Panc1 (cell line): Measurements from ENCODE around the gene DCUN1D1.

Source experiments
- REST ChIP-seq, 2 experiments: IDR thresholded peaks; 2 replicates each; pipeline ENCODE4 v1.6.1; 2011 to 2012; ENCODE audit warnings: low read depth in 2 of 2, control low read depth in 1 of 2, low read length in 1 of 2, mild to moderate bottlenecking in 1 of 2, moderate library complexity in 1 of 2; ENCODE audit not compliant: insufficient read depth in 1 of 2
- TCF7L2 ChIP-seq: IDR thresholded peaks from 2 replicates; pipeline ENCODE4 v1.6.1; 2011; ENCODE audit warnings: mild to moderate bottlenecking, low read depth, low read length, inconsistent platforms
- TF ChIP-seq, protein P1 (sequence below): fragments of 450-650 bp; IDR thresholded peaks from 2 replicates; pipeline ENCODE4 v1.5.1; 2017; ENCODE audit warnings: mild to moderate bottlenecking

DNA sequence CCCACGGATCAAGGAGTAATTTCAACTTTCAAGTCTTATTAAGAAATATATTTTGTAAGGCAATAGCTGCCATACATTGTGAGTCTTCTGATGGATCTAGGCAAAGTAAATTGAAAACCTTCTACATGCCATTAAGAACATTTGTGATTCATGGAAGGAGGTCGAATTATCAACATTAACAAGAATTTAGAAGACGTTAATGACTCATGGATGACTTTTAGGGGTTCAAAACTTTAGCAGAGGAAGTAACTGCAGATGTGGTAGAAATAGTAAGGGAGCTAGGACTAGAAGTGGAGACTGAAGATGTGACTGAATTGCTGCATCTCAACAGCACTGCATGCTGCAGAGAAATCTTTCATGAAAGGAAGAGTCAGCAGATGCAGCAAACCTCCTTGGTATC is 48.1 kb upstream of the DCUN1D1 start:
- TF ChIP-seq, protein P1, sequence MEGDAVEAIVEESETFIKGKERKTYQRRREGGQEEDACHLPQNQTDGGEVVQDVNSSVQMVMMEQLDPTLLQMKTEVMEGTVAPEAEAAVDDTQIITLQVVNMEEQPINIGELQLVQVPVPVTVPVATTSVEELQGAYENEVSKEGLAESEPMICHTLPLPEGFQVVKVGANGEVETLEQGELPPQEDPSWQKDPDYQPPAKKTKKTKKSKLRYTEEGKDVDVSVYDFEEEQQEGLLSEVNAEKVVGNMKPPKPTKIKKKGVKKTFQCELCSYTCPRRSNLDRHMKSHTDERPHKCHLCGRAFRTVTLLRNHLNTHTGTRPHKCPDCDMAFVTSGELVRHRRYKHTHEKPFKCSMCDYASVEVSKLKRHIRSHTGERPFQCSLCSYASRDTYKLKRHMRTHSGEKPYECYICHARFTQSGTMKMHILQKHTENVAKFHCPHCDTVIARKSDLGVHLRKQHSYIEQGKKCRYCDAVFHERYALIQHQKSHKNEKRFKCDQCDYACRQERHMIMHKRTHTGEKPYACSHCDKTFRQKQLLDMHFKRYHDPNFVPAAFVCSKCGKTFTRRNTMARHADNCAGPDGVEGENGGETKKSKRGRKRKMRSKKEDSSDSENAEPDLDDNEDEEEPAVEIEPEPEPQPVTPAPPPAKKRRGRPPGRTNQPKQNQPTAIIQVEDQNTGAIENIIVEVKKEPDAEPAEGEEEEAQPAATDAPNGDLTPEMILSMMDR, result no peak
- TF ChIP-seq TCF7L2 (no peak), REST (IDR thresholded peaks at IDR 0.05; ENCODE audit: insufficient read depth in 1 of 2, low read depth in 2 of 2, low read length in 1 of 2) (no peak)
